Measurements from ENCODE around the gene RMI2.
"Not testable (repeated sequence)": the region's sequence is repeated elsewhere in the genome, so short reads cannot be mapped to it uniquely, and the experiment has no call there.

Gene RMI2

GRCh38 chr16:11345040-11345862 is at the start of gene RMI2:
TSS of gene RMI2 (plus strand) at chr16:11345459. CDS start at chr16:11345472, 13 bp downstream.
- DNase-seq, result peak; percentile 97

GRCh38 chr16:11295672-11296071 is 49.6 kb upstream of the RMI2 start:
- DNase-seq, result no peak

GRCh38 chr16:11296351-11296705 is 48.9 kb upstream of the RMI2 start:
- no peak for DNase-seq

GRCh38 chr16:11296706-11297491 is 48.4 kb upstream of the RMI2 start:
- DNase-seq, result no peak

DNA sequence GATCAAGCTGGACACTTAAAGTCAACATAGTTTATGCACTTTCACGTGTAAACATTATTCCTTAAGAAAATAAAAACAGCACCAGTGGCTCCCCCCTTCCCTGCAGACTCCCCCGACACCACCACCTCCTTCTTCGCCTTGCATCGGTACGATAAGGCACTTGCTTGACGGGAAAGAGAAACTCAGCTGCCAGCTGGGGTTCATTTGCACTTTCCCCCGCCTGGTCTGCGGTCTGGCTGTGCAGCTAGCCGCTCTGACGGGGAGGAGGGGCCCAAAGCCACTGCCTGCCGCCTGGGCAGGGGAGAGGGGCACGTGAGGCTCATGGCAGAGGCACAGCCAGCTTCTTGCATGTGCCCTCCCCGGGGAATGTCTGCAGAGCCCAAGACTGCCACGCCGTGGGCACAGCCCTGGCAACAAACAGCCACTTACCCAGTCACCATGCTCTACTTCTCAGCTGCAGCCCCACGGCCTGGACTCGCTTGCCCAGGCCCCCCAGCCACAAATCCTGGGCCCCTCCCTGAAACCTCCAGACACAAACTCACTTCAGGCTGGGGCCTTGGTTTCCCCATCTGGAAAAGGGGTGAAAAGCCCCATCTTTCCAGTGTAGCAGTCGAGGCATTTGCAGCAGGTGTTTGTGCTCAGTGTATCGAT is 47.6 kb upstream of the RMI2 start:
- DNase-seq, result peak; percentile 56

- no peak for DNase-seq
These were observed 46.9 kb upstream of the RMI2 start for GRCh38 chr16:11298143-11298900.

DNA sequence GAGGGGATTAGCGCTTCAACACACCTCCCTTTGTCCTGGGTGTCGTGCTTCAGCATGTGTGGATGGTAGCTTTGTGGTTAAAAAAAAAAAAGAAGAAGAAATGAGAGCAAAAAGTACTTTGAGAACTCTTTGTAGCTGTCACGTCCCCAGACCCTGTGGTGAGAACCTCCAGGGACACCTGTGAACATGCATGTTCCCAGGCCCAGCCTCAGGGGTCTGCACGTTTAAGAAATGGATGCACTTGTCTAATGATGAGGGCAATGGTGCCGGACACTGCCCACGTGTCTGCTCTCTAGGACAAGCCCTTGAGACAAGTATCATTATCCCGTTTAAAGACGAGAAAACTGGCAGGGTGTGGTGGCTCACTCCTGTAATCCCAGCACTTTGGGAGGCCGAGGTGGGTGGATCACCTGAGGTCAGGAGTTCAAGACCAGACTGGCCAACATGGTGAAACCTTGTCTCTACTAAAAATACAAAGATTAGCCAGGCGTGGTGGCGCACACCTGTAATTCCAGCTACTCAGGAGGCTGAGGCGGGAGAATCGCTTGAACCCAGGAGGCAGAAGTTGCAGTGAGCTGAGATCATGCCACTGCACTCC is 46.2 kb upstream of the RMI2 start:
- not testable (repeated sequence) for DNase-seq

DNA sequence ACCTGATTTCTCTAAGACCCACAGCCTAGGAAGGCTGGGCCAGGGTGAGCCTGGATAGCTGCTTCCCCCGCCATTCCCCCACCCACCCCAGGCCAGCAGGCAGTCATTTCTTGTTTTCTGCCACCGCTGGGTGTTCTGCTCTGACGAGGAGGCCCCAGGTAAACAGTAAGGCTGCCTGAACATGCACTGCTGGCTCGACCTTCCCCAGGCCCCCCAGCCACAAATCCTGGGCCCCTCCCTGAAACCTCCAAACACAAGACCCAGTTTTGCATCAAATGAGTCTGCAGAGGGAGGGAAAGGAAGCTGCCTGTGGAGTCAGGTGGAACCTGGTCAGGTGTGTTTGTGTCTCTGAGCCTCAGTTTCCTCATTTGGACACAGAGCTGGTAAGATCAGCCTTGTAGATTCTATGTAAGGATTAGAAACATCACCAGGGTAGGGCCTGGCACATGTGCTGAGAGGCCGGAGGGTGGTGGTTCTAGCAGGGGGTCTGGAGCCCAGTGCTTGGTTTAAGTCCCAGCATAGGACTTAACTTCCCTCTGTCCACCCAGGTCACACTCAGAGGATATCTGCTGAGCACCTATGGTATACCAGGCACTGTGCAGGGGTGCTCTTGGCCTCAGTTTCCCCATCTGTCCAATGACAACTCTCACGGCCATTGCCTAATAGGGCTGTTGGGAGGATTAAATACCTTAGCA is 45.2 kb upstream of the RMI2 start:
- DNase-seq, result no peak

DNA sequence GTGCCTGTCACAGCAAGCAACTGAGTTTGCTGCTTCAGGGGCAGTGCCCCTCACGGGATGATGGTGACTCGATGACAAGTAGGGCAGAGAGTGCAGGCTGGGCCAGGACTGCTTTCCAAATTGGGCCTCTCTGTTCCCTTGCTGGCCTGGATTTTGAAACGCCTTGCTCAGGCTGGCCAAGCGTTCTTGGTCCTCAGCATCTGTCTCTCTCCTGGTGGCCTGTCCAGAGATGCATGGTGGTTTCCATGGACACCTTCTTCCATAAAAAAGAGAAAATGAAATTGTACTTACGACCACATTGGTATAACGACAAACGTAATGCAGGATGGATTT is 44.7 kb upstream of the RMI2 start:
- no peak for DNase-seq

- no peak for DNase-seq
These were observed 43.4 kb upstream of the RMI2 start for GRCh38 chr16:11301645-11302501.

DNA sequence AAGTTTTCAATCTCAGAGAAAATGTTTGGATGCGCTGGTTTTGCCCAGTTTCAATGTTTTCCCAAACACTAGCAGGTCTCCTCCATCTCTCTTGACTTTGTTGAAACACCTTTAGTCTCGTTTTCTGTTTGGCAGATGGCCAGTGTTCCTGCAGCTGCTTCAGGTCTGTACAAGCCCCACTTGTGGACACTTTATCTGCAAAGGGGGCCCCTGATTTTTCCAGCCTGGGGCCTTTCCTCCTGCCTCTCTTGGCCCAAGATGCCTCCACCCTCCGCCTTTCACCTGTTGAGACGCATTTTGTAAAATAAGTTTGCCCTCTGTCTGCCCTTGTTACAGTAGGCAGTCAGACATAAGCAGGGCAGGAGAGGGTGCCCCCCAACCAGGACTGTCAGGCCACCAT is 42.3 kb upstream of the RMI2 start:
- DNase-seq, result no peak

DNA sequence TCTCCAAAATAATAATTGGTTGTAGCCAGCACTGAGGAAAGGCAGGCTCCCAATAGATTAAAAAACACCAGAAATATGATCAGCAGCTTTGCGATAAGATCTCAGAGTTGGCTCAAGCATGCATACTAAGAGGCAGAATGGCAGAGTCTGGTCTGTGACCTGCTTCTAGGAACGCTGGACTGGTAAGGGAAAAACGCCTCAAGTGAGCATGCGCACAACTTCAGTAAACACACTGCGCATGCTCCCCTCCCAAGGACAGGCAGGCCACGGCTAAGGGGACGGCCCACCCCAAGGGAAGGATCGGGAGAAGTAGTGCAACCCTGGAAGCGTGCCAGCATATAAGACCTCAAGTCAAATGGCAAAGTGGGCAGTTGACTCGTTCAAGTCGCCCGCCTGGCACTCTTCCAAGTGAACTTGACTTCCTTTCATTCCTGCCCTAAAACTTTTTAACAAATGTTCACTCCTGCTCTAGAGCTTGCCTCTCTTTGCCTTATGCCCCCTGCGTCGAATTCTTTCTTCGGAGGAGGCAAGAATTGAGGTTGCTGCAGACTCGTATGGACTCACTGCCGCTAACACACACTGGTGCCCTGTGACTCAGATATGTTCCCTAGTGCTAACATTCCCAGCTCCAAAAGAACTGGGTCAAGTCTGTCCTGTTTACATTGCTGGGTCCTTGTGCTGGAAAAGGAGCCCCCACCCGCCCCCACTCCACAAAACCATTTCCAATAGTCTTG is 41.7 kb upstream of the RMI2 start:
- no peak for DNase-seq

DNA sequence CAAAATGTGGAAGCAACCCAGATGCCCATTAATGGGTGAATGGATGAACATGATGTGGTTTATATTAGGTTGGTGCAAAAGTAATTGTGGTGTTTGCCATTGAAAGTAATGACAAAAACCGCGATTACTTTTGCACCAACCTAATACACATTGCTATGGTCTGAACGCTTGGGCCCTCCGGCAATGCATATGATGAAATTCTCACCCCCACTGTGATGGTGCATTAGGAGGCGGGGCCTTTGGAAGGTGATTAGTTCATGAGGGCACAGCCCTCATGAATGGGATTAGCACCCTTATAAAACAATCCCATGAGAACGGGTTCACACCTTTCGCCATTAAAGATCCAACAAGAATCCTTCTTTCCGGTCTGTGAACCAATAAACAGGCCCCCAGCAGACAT is 38.9 kb upstream of the RMI2 start:
- DNase-seq, result no peak

- DNase-seq, result no peak
These were observed 38.1 kb upstream of the RMI2 start for GRCh38 chr16:11306997-11307638.

- no peak for DNase-seq
These were observed 37.4 kb upstream of the RMI2 start for GRCh38 chr16:11307639-11308492.

GRCh38 chr16:11308493-11309283 is 36.6 kb upstream of the RMI2 start:
- DNase-seq, result no peak

- DNase-seq, result no peak
These were observed 35.2 kb upstream of the RMI2 start for GRCh38 chr16:11309895-11310633.

Data from stimulated activated CD4-positive, alpha-beta T cell treated with anti-CD3 and anti-CD28 coated beads, Interleukin-4, amount 100 ng/mL, for 1 hour (primary cell).